HepG2 (cell line): ENCODE results near the gene JPH3. TPM values are rescaled to one million over a fixed set of nuclear protein-coding genes. Genes with fewer than 3 reads are reported as not detected.

ENCODE experiments used
- ARNTL ChIP-seq: sonication (generic); formaldehyde crosslinking; IDR thresholded peaks from 2 replicates; pipeline ENCODE4 v1.4.0; 2020; ENCODE audit warnings: mild to moderate bottlenecking, missing genetic modification reagents
- CTCF ChIP-seq: sonication (generic); formaldehyde crosslinking; IDR thresholded peaks from 2 replicates; pipeline ENCODE4 v1.5.0; 2020; ENCODE audit warnings: mild to moderate bottlenecking, missing genetic modification reagents, moderate library complexity
- FOXO4 ChIP-seq: sonication (generic); formaldehyde crosslinking; conservative IDR thresholded peaks from 2 replicates; pipeline ENCODE4 v1.8.1; 2023; ENCODE audit warnings: missing genetic modification reagents
- LCORL ChIP-seq, 2 experiments: fragments of 450-650 bp in 1 of 2; sonication (generic) in 1 of 2; formaldehyde crosslinking in 1 of 2; IDR thresholded peaks; 2 replicates each; pipeline versions ENCODE4 v1.5.0 to v1.6.1; 2017 to 2020; ENCODE audit warnings: antibody characterized with exemption in 1 of 2, missing genetic modification reagents in 1 of 2
- MED13 ChIP-seq: sonication (generic); formaldehyde crosslinking; IDR thresholded peaks from 2 replicates; pipeline ENCODE4 v1.5.0; 2020; ENCODE audit warnings: missing genetic modification reagents
- MIER3 ChIP-seq: IDR thresholded peaks from 2 replicates; pipeline ENCODE4 v1.6.1; 2016; ENCODE audit warnings: missing compliant biosample characterization, borderline replicate concordance
- NKX3-1 ChIP-seq: sonication (generic); formaldehyde crosslinking; IDR thresholded peaks from 2 replicates; pipeline ENCODE4 v1.5.0; 2020; ENCODE audit warnings: missing genetic modification reagents
- PRDM15 ChIP-seq: sonication (generic); formaldehyde crosslinking; IDR thresholded peaks from 2 replicates; pipeline ENCODE4 v1.4.0; 2020; ENCODE audit warnings: missing genetic modification reagents
- TEAD3 ChIP-seq: optimal IDR thresholded peaks from 2 replicates; pipeline ENCODE3; 2016; ENCODE audit warnings: borderline replicate concordance
- UBTF ChIP-seq: sonication (generic); formaldehyde crosslinking; IDR thresholded peaks from 2 replicates; pipeline ENCODE4 v1.4.0; 2020; ENCODE audit warnings: mild to moderate bottlenecking, missing genetic modification reagents
- ZMAT5 ChIP-seq: sonication (generic); formaldehyde crosslinking; IDR thresholded peaks from 2 replicates; pipeline ENCODE4 v1.5.0; 2020; ENCODE audit warnings: mild to moderate bottlenecking, low read depth, missing genetic modification reagents, borderline replicate concordance
- ZMYM4 ChIP-seq: sonication (generic); formaldehyde crosslinking; IDR thresholded peaks from 2 replicates; pipeline ENCODE4 v1.8.1; 2023; ENCODE audit warnings: mild to moderate bottlenecking, missing genetic modification reagents
- ZNF205 ChIP-seq: IDR thresholded peaks from 2 replicates; pipeline ENCODE4 v1.6.1; 2018; ENCODE audit warnings: missing biosample characterization, missing genetic modification reagents
- ZNF33B ChIP-seq: sonication (generic); formaldehyde crosslinking; IDR thresholded peaks from 2 replicates; pipeline ENCODE4 v1.5.1; 2020; ENCODE audit warnings: mild to moderate bottlenecking, missing genetic modification reagents
- ZNF615 ChIP-seq: sonication (generic); formaldehyde crosslinking; IDR thresholded peaks from 2 replicates; pipeline ENCODE4 v1.5.0; 2020; ENCODE audit warnings: mild to moderate bottlenecking, missing genetic modification reagents, borderline replicate concordance
- polyA plus RNA-seq, 8 experiments: library from polyadenylated mRNA; depleted of rRNA in 3 of 8; stranded (reverse) in 7 of 8; unstranded in 1 of 8; fragments of >200 nt; fragmentation: Illumina TruSeq in 4 of 8; extraction: Trizol in 4 of 8; gene quantifications; 2 replicates each; pipeline versions ENCODE4 v1.2.1 to v1.2.3, GENCODE V29; 2011 to 2016; ENCODE audit warnings: low read depth in 4 of 8, missing spikeins in 1 of 8, mixed read lengths in 1 of 8; ENCODE audit not compliant: insufficient read depth in 1 of 8
- total RNA-seq, 5 experiments: library from RNA; depleted of rRNA; stranded (reverse); fragments of >200 nt; fragmentation: Illumina TruSeq; extraction: Trizol; gene quantifications; 2 replicates each; pipeline ENCODE4 v1.2.3, GENCODE V29; 2016; ENCODE audit warnings: low read depth in 1 of 5

JPH3 gene
- total and polyA plus RNA-seq, 2 of the 13 experiments (the other 11 are each of a cell fraction or from before 2014, with no cell fraction given): not detected

- TF ChIP-seq ZMYM4 (CRISPR knock-in tag) (peak; percentile 68), PRDM15 (CRISPR knock-in tag) (no peak), CTCF (CRISPR knock-in tag) (peak; percentile 66), ZMAT5 (no peak), MED13 (CRISPR knock-in tag) (no peak), FOXO4 (CRISPR knock-in tag) (0 out of 2 replicates have a peak, but pooled peaks have one; percentile 53), LCORL (IDR thresholded peaks at IDR 0.05) (no peak), LCORL (CRISPR knock-in tag; IDR thresholded peaks at IDR 0.05) (peak; percentile 61; the same call in 1 of the 2 replicates), ZNF615 (CRISPR knock-in tag) (0 out of 2 replicates have a peak, but pooled peaks have one; percentile 55), NKX3-1 (CRISPR knock-in tag) (no peak), UBTF (peak; percentile 50; the same call in 1 of the 2 replicates), ZNF205 (CRISPR knock-in tag) (no peak), ARNTL (CRISPR knock-in tag) (no peak), TEAD3 (CRISPR knock-in tag) (peak; percentile 48), ZNF33B (no peak), MIER3 (CRISPR knock-in tag) (no peak; the same call in 1 of the 2 replicates)
Measured at GRCh38 chr16:87570938-87571867, 31.1 kb upstream of the JPH3 start (continued).
